HG03342 (cell line): Measurements from ENCODE around the gene DNER.

Source experiments
- ATAC-seq: cut with Tn5 transposase; IDR thresholded peaks from one replicate; pipeline ENCODE4 v1.9.1; 2021; ENCODE audit warnings: mild to moderate bottlenecking, moderate library complexity; ENCODE audit not compliant: unreplicated experiment

Gene DNER

DNA sequence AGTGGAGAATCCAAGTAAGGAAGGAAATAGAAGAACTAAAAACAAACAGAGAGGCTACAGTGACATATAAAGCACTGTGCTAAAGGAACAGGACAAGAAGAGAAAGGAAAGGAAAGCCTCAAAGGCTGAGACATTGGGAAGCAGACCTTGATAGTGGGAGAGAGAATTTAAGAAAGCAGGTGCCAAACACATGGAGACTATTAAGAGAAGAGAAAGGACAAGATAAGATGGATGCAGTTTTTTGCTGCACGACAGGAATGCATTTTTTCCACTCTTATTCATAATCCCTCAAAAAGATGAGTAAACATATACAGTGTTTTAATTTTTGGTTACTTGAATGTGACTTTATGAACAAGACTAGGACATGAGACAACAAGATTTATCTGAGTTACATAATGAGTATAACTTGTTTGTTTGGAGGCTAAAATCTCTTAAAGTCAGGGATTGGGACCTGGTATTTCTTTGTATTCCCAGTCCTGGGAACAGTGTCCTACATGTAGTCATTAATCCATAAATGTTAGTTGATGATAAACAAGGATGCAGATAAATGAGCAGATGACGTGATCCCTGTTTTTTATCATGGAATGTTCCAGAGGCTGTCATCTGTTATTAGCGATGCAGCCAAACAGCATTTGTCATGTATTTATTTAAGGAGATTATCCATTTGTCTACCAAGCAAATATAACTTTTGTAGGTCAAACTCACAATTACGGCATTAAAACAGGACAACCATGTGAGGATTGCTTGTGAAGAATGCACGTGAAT lies 141.7 kb downstream of the DNER start:
- ATAC-seq: no peak

DNA sequence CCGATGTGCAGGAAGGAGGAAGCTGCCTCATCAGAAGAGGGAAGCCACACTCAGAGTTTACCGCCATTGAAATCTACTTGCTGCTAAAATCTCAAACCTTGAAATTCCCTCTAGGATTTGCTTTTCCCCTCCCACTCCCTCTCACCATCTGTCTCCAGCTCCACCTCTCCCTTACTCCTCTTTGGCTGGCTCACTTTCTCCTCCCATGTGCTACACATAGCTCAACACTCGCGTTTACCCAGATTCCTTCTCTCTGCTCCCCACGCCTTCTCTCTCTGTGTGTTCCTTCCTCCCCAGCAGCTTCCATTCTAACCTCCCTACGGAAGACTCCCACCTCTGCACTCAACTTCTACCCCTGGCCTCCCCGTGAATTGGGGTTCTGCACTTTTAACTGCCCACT lies 143.1 kb downstream of the DNER start:
- ATAC-seq: no peak

DNA sequence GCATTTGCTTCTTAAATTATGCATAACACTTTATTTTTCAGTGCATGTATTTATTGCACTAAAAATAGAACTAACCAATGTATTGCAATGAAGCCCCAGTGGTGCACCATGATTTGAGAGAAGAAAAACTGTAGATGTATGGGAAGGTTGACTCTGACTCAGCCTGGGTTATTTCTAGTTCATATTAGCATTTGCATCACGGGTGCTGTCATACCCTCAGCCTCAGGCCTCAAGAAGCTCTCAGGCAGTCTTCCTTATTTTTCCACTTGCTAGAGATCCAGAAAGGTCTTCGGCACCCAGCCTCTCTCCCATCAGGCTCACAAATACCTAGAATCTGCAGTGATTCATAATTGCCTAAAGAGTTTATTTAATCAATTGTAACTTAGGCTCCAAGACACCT lies 148.0 kb downstream of the DNER start:
- ATAC-seq: no peak

DNA sequence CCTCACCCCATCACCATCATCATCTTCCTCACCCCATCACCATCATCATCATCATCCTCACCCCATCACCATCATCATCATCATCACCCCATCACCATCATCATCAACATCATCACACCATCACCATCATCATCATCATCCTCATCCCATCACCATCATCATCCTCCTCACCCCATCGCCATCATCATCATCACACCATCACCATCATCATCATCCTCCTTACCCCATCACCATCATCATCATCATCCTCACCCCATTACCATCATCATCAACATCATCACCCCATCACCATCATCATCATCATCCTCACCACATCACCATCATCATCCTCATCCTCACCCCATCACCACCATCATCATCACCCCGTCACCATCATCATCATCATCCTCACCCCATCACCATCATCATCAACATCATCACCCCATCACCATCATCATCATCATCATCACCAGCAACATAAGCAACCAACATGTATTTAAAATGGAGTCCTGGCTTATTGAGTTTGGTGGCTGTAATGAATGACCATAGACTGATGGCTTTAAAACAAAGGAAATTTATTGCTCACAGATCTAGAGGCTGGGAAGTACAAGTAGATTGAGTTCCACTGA lies 150.0 kb downstream of the DNER start:
- ATAC-seq: no peak

DNA sequence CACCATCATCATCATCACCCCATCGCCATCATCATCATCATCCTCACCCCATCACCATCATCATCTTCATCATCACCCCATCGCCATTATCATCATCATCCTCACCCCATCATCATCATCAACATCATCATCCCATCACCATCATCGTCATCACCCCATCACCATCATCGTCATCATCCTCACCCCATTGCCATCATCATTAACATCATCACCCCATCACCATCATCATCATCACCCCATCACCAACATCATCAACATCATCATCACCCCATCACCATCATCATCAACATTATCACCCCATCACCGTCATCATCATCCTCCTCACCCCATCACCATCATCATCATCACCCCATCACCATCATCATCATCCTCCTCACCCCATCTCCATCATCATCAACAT lies 151.0 kb downstream of the DNER start:
- no peak for ATAC-seq

DNA sequence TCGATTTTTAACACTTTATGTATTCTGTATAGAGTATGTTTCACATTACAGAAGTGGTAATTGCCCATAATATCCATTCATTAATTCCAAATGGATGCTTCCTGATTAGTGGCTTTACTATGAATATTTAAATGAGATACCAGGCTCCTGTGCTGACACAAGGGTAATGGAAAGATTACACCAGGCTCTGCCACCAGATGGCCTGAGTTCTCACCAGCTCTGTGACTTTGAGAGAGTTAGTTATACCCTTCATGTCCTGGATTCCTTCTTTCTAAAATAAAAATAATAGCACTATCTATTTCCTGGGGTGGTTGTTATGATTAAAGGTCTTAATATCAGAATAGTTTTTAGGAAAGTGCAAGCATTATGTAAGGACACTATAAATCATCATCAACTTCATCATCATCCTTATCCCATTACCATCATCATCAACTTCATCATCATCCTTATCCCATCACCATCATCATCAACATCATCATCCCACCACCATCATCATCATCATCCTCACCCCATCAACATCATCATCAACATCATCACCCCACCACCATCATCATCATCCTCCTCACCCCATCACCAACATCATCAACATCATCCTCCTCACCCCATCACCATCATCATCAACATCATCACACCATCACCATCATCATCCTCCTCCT lies 151.8 kb downstream of the DNER start:
- ATAC-seq: no peak

DNA sequence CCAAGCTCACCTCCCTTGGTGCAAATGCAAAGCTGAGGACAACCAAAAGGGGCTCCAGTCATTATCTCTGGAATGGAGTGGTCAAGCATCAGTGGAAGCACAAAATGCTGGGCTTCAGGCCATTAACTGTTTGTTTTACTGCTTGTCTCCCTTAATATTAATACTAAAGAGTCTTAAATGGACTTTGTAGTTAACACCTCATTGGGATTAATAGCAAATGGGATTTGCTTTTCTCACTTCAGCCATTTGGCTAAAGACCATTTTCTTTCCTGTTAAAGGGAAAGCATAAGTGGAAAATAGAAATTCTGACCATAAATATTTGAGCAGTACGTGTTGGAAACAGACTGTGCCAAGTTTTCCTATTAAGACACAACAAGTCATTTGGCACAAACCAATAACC lies 154.4 kb downstream of the DNER start:
- ATAC-seq: no peak

DNA sequence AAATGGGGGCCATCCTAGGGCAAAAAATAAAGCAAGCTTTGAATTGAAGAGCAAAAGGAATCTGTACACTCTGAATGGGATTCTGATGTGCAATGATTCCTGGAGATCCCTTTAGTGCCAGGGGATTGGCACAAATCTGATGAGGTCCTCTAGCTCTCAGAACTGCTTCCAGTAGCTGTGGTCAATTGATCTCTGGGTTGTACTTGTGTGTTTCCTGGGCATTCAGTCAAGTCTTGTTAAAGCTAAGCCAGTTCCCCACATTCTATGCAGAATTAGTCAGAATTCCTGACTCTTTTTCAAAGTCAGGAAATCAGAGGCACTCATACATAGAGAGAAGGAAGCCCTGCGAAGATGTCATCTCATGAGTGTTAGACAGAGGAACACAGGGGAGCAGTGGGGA lies 161.3 kb downstream of the DNER start:
- no peak for ATAC-seq

DNA sequence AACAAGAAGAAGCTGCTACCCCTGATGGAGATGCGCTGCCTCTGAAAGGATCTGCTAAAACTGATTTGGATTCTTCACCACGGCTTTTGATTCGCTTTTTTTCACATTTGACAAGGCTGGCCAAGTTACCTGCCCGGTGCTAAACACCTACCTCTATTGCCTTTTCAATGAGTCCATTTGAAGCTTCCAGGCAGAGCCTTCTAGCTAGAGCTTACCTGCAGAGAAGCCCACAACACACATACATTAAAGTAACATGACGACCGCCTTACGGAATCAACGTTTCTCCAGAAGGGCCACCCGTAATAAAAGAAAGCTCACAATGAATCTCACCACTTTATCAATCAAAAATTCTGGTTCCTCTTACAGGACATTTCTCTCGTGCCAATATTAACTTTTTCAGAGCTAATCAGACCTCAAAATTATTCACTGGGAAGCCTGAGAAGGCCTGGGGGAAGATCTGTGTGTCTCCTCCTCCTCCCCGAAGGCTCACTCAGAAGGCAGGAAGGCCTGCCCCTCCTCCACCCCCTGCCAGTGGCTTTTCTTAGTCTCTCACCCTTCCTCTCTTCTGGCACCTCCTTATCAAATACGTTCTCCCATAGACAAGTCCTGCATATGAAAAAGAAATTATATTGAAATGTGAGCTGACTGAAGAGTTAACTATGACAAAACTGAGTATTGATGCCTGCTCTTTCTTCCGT lies 171.0 kb downstream of the DNER start:
- no peak for ATAC-seq

DNA sequence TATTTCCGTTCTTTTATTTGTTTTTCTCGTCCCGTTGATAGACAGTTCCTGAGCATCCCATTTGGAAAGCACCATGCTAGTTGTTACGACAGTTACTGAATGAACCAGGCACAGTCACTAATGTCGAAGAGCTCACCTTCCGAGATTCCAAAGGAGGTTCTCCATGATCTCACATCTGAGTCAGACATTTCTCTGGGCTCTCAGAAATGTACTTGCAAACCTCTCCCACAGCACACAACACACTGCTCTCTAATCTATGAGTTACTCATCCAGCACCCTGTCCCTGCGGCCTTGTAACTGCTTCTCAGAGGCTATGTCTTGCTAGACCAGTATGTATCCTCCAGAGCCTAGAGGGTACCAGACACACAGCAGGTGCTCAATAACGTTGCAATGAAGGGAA lies 174.7 kb downstream of the DNER start:
- ATAC-seq: no peak

DNA sequence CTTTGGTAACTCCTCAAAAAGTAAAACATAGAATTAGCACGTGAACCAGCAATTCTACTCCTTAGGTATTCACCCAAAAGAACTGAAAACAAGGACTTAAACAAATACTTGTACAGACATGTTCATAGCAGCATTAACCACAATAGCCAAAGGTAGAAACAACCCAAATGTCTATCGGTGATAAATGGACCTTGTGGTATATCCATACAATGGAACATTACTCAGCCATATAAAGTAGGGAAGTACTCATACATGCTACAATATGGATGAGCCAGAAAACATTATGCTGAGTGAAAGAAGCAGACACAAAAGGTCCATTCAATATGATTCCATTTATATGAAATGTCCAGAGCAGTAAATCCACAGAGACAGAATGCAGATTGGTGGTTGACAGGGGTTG lies 182.8 kb downstream of the DNER start:
- no peak for ATAC-seq

DNA sequence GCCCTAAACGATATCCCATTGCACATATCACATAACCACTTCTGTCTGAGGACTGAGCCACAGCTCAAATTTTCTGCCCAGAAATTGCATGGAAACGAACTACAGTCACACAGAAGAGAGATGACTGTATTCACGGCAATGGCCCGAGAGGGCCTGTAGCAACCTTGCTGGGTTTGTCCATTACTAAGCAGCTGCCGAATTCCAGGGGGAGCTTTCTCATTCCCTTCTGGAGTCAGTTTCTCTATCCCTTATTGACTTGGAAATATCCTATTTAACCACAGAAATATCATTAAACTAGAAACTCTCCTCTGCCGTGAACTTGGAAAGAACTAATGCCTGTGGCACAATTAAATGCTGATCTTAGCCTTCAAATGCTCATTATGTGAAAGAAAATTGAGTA lies 183.9 kb downstream of the DNER start:
- ATAC-seq: no peak

DNA sequence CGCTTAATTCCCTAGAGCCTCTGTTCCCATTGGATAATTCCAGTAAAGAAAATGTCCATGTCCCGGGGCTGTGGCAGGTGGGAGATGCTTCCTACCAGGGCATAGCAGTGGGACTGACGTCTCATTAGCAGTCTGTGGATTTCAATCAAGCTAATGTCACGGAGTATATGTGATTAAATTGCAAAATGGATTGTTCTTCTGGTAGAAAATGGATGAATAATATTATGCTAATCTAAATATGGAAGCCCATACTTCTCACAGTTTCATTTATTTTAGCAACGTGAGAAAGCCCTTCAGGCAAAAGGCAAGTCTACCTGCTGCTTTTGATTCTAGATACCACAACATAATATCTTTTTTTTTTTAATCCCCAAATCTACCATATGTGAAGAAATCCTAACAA lies 185.5 kb downstream of the DNER start:
- no peak for ATAC-seq

DNA sequence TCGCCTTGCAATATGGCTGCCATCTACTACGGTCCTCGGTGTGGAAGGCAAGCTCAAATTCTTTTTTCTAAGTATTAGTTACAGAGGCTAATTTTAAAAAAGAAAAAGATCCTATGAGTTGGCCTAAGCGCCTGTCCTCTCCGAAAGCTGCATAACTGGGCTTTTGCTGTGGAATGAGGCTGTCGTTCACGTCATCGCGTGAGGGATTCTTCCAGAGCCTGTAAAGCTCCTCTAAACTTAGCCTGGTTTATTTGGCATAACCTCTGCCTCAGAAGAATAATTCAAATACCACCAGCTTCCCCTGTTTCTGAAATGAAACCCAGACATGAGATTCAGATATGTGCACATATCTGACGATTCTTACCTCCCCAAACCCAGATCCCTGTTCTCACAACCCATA lies 187.4 kb downstream of the DNER start:
- ATAC-seq: no peak

DNA sequence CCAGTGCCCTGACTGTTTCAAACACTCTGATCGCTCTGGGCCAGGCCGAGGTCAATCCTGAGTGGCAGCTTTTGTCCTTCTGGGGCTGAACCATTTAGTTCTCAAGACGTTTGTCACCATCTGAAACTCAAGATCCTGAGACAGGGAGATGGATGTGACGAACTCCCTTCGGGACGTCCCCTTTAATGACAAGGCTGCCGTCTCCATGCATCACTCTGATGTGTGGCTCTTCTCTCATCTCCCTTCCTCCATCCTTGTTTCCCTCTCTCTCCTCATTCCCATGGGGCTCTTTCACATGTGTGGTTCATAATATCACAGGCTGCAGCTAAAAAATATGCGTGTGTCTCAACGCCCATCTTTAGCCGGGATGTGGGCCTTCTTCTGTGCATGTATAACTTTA lies 189.6 kb downstream of the DNER start:
- no peak for ATAC-seq

DNA sequence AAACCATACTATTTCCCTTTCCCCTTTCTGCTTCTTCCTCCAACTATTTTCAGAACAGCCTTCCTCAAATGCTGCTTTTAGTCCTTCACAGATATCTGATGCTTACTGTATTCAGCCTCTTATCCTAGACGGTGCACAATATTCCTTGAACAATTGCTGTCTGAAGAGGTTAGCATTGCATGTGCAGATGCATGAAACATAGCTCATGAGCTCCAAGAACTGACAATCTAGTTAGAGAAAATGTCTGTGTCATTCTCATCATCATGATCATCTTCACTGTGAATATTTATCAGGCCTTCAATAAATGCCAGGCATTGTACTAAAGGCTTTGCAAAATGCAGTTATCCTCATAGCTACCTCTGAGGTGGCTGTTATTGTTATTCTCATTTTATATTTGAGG lies 190.7 kb downstream of the DNER start:
- no peak for ATAC-seq

DNA sequence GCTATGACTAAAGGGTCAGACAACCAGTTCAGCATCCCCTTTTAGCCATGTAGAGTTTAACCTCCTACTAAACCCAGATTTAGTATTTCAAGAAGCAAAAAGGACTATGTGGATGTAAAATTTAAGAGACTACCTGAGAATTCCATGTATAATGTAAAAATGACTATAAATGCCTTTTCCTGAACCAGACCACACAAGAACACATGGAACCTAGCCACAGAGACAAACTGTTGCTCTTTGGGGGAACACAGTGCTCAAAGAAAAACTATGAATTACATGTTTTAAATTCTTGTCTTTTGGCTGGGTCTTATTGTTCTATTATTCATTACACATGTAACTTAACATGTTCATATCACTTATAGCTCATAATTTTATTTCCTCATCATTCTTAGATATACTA lies 192.8 kb downstream of the DNER start:
- no peak for ATAC-seq

DNA sequence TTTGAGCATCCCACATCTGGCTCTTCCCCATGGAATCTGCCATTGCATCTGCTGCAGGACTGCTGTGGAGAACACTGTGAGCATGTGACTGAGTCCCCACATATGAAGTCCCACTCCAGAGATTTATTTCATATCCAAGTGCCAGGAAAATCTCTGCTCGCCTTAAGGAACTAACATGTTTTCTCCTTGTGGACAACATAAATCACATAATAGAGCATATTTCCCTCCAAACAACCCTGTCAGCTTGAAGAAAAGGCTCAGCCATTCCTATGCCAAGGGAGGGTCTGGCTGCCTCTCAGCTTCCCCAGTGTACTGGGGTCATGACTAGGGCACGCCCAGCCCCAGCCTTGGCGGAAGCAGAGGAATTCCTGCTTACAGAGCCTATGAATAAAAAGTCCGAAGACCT lies 193.7 kb downstream of the DNER start:
- ATAC-seq: no peak

DNA sequence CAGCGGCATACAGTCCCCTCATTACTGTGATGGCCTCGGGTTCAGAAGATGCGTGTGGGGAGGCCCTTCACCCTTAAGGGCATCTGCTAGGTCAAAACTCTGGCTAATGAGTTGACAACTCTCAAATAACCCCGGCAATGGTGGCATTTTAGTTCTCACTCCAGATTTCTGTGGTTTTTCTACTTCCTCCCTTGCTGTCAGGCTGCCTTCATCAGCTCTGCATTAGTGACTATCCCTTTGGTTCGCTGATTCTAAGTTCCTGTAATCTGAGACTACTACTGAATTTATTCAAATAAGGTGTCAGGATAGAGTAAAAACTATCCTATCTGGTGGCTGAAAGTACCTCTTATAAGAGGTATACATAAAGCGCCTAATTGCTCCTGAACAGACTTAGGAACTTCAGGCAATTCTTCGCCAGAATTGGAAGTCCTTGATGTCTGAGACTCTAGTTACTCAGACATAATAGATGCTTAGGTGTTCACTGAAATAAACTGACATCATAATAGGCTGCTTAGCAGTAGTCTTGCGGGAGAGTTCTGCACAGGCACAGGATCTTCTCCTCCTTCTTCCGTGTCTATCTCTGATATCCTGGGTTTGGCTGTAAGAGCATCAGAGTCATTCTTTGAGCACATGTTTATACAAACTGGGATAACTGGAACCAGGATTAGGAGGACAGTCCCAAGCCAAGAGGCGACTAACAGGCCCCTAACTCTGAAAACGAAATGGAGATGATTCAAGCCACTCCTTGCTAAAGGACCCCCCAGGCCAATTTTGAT lies 194.5 kb downstream of the DNER start:
- peak; percentile 71 for ATAC-seq

DNA sequence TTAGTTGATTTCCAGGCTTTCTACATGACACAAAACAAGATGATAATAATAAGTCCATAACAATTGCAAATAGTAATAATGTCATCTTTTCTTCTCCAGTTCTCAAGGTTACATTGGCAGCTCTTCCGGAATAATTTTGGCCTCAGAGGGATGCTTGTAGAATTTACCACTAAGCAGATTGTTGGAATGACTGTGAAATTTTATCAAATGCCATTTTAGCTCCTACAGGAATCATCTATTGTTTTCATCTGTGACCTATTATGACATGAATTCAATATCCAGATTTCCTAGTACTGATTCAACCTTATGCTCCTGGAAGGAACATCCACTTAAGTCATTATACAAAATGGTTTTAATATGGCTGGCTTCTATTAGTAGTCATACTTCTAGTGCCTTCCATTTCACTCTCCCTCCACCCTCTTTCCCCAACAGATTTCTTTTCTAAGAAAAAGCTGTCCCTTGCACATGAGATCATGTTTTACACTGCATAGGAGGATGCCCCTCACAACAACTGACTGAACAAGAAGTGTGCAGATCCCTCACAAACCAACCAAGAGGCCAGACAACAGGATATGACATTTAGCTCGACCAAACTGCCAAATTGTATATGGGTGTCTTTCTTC lies 200.0 kb downstream of the DNER start:
- ATAC-seq: no peak

DNA sequence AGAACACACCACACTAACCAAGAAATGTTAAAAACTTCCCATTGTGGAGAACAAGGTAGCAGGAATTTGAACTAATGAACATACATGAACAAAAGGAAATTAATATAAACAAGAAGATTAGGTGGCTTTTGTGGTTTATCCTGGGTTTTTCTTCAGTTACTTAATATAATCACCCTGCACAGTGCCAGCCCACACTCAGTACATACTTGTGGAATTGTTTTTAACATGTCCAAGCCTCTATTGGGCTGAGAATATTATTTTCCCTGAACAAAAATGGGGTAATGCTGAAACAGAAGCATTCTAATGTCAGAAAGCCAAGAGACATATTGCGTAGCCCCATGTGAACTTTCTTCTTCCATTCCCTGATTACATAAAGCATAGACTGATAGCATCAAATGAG lies 202.8 kb downstream of the DNER start:
- ATAC-seq: no peak
